ENCODE measurements around the gene ESRRA.

GRCh38 chr11:64268893-64269539 lies 36.3 kb upstream of the ESRRA start:
- TF ChIP-seq CTCF (IDR thresholded peaks at IDR 0.05) (no peak), POLR2A (IDR thresholded peaks at IDR 0.05) (no peak), POLR2AphosphoS5 (IDR thresholded peaks at IDR 0.05) (no peak)

Data from prostate gland (tissue), 2 donors.